Colonic mucosa (tissue), 4 donors: ENCODE data around the gene DRG2. TPM values are rescaled to one million over a fixed set of nuclear protein-coding genes. Genes with fewer than 3 reads are reported as not detected.

Source experiments
- DNase-seq: peaks from one replicate; pipeline ENCODE4 v3.0.0-alpha.2; 2020
- H3K27ac ChIP-seq: fragments of 200-600 bp; one replicate; pipeline ENCODE4 v1.8.0; 2021
- H3K27me3 ChIP-seq: fragments of 200-600 bp; one replicate; pipeline ENCODE4 v1.8.0; 2021
- H3K36me3 ChIP-seq: fragments of 200-600 bp; one replicate; pipeline ENCODE4 v1.8.0; 2021
- H3K4me1 ChIP-seq: fragments of 200-600 bp; one replicate; pipeline ENCODE4 v1.8.0; 2021; ENCODE audit warnings: mild to moderate bottlenecking
- H3K4me3 ChIP-seq: fragments of 200-600 bp; one replicate; pipeline ENCODE4 v1.8.0; 2021
- H3K9ac ChIP-seq, 2 donors: one replicate each; pipeline ENCODE4 v1.7.0; 2013; ENCODE audit warnings: control low read depth in 2 of 2, low read depth in 2 of 2, low read length in 2 of 2
- H3K9me3 ChIP-seq: fragments of 200-600 bp; one replicate; pipeline ENCODE4 v1.8.0; 2021
- CTCF ChIP-seq: fragments of 200-600 bp; IDR thresholded peaks from one replicate; pipeline ENCODE4 v1.8.0; 2022; ENCODE audit warnings: antibody characterized with exemption, mild to moderate bottlenecking
- intact Hi-C: fragments of 100-400 bp; cut with DNase I; formaldehyde crosslinking; loops from one replicate; pipeline ENCODE4 v1.14.1; 2022
- total RNA-seq, 2 donors: library from RNA; stranded (reverse); fragmentation: NEBNext Ultra II Directional in 1 of 2; extraction: Animal tissue kit (Norgen Biotek cat#: 25700) in 1 of 2; gene quantifications; one replicate each; pipeline ENCODE4 v1.2.1, GENCODE V29; 2021
- donor health status: healthy.
- donor health status: DM: no; HTN: no; CAD: no.
- donor health status: DM: no; HTN: no; CAD: no.

The DRG2 gene
- total RNA-seq, 2 donors from 2014 or later: 25.6 to 36.9 TPM

GRCh38 chr17:18093616-18094408, 6.1 kb downstream of the DRG2 start:
- TF ChIP-seq CTCF: no peak
- H3K36me3 ChIP-seq: peaks cover 4% of the 10 kb centered on the region
- no peak for DNase-seq

GRCh38 chr17:18094409-18094807, 6.7 kb downstream of the DRG2 start:
- H3K4me3 ChIP-seq: no peak overlapping the region
- H3K9ac ChIP-seq: no peak overlapping the region
- no peaks in the 10 kb centered on the region for H3K9me3 ChIP-seq
- DNase-seq: no peak
- H3K4me1 ChIP-seq: no peaks in the 10 kb centered on the region
- no peaks in the 10 kb centered on the region for H3K27me3 ChIP-seq
- H3K27ac ChIP-seq: no peak overlapping the region
- intact Hi-C loops: no loop called here
- peaks cover 4% of the 10 kb centered on the region for H3K36me3 ChIP-seq
- no peak for TF ChIP-seq CTCF

More at GRCh38 chr17:18093616-18094408, 6.1 kb downstream of the DRG2 start:
- Histone ChIP-seq H3K27ac (no peak overlapping the region), H3K27me3 (no peaks in the 10 kb centered on the region), H3K4me3 (no peak overlapping the region), H3K9me3 (no peaks in the 10 kb centered on the region), H3K9ac (no peak overlapping the region), H3K4me1 (no peaks in the 10 kb centered on the region)
- intact Hi-C loops: no loop called here

GRCh38 chr17:18099516-18099915, 11.8 kb downstream of the DRG2 start:
- H3K27ac ChIP-seq: no peak overlapping the region
- no peak for DNase-seq
- no peak for TF ChIP-seq CTCF
- peaks cover under 1% of the 10 kb centered on the region for H3K36me3 ChIP-seq
- intact Hi-C loops: no loop called here
- H3K4me3 ChIP-seq: no peak overlapping the region
- no peaks in the 10 kb centered on the region for H3K27me3 ChIP-seq
- H3K9ac ChIP-seq: no peak overlapping the region
- no peaks in the 10 kb centered on the region for H3K9me3 ChIP-seq
- no peaks in the 10 kb centered on the region for H3K4me1 ChIP-seq

- H3K36me3 ChIP-seq: no peaks in the 10 kb centered on the region
- no peak overlapping the region for H3K4me3 ChIP-seq
- no peaks in the 10 kb centered on the region for H3K27me3 ChIP-seq
- no peaks in the 10 kb centered on the region for H3K9me3 ChIP-seq
- no peak overlapping the region for H3K27ac ChIP-seq
- TF ChIP-seq CTCF: no peak
- H3K4me1 ChIP-seq: no peaks in the 10 kb centered on the region
- intact Hi-C loops: no loop called here
- no peak for DNase-seq
- H3K9ac ChIP-seq: no peak overlapping the region
Observed at GRCh38 chr17:18100616-18101015, 12.9 kb downstream of the DRG2 start.

DNA sequence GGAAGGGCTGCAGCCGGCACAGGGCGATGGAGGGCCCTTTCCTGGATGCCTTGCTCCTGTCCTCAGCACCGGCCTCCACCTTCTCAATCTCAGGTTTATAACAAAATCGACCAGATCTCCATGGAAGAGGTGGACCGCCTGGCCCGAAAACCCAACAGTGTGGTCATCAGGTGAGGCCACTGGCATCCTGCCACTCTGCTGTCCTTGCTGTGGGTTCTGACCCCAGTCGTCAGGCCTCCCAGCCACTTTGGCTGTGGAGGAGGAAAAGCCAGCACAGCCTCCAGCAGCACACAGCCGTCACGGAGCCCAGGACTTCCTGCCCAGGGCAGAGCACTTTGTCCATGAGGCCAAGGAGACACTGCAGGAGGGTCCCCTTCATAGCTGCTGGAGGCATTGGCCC, 14.1 kb downstream of the DRG2 start:
- Histone ChIP-seq H3K27me3 (no peaks in the 10 kb centered on the region), H3K9ac (no peak overlapping the region), H3K4me3 (no peak overlapping the region), H3K4me1 (no peaks in the 10 kb centered on the region), H3K27ac (no peak overlapping the region), H3K36me3 (no peaks in the 10 kb centered on the region), H3K9me3 (no peaks in the 10 kb centered on the region)
- DNase-seq: no peak
- TF ChIP-seq CTCF: no peak
- intact Hi-C loops: no loop called here
